ENCODE measurements around the gene ZNF598.

ZNF598 gene

GRCh38 chr16:1977875-1978268 lies 31.7 kb downstream of the ZNF598 start:
- Histone ChIP-seq H3K27ac (ENCODE audit: low read depth, low read length) (no peak overlapping the region), H3K79me2 (ENCODE audit: control insufficient read depth, low read length) (peaks cover 18% of the 10 kb centered on the region), H3K9me3 (ENCODE audit: control insufficient read depth, insufficient read depth, low read length) (no peaks in the 10 kb centered on the region), H3K4me2 (ENCODE audit: low read length) (no peak overlapping the region), H4K20me1 (ENCODE audit: control insufficient read depth, insufficient read depth, low read depth, low read length) (no peaks in the 10 kb centered on the region), H3K9me2 (replicated peaks; ENCODE audit: control insufficient read depth, low read length) (no peaks in the 10 kb centered on the region), H3K4me1 (ENCODE audit: control insufficient read depth, low read length) (peaks cover 16% of the 10 kb centered on the region), H3F3A (ENCODE audit: control insufficient read depth, insufficient read depth) (peaks cover 8% of the 10 kb centered on the region), H3K4me3 (ENCODE audit: low read length) (no peak overlapping the region), H3K27me3 (ENCODE audit: control insufficient read depth, low read length) (peaks cover 29% of the 10 kb centered on the region), H3K36me3 (ENCODE audit: control insufficient read depth, low read length) (peaks cover 54% of the 10 kb centered on the region)
- no peak for TF ChIP-seq EZH2phosphoT487 (IDR thresholded peaks at IDR 0.05; ENCODE audit: borderline replicate concordance, low read length)
- TF ChIP-seq, protein P1, sequence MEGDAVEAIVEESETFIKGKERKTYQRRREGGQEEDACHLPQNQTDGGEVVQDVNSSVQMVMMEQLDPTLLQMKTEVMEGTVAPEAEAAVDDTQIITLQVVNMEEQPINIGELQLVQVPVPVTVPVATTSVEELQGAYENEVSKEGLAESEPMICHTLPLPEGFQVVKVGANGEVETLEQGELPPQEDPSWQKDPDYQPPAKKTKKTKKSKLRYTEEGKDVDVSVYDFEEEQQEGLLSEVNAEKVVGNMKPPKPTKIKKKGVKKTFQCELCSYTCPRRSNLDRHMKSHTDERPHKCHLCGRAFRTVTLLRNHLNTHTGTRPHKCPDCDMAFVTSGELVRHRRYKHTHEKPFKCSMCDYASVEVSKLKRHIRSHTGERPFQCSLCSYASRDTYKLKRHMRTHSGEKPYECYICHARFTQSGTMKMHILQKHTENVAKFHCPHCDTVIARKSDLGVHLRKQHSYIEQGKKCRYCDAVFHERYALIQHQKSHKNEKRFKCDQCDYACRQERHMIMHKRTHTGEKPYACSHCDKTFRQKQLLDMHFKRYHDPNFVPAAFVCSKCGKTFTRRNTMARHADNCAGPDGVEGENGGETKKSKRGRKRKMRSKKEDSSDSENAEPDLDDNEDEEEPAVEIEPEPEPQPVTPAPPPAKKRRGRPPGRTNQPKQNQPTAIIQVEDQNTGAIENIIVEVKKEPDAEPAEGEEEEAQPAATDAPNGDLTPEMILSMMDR (IDR thresholded peaks at IDR 0.05; ENCODE audit: low read depth, low read length, poor library complexity, severe bottlenecking) = no peak

- no peaks in the 10 kb centered on the region for H4K20me1 ChIP-seq (ENCODE audit: control insufficient read depth, insufficient read depth, low read depth, low read length)
- no peak overlapping the region for H3K4me2 ChIP-seq (ENCODE audit: low read length)
- peaks cover 22% of the 10 kb centered on the region for H3K27me3 ChIP-seq (ENCODE audit: control insufficient read depth, low read length)
- no peak for TF ChIP-seq EZH2phosphoT487 (IDR thresholded peaks at IDR 0.05; ENCODE audit: borderline replicate concordance, low read length)
- TF ChIP-seq, protein P1 (IDR thresholded peaks at IDR 0.05; ENCODE audit: low read depth, low read length, poor library complexity, severe bottlenecking) = no peak
- H3K9me2 ChIP-seq (replicated peaks; ENCODE audit: control insufficient read depth, low read length) = no peaks in the 10 kb centered on the region
- H3F3A ChIP-seq (ENCODE audit: control insufficient read depth, insufficient read depth) = peaks cover 8% of the 10 kb centered on the region
- peaks cover 21% of the 10 kb centered on the region for H3K4me1 ChIP-seq (ENCODE audit: control insufficient read depth, low read length)
- H3K27ac ChIP-seq (ENCODE audit: low read depth, low read length) = no peak overlapping the region
- H3K36me3 ChIP-seq (ENCODE audit: control insufficient read depth, low read length) = peaks cover 55% of the 10 kb centered on the region
- no peak overlapping the region for H3K4me3 ChIP-seq (ENCODE audit: low read length)
- no peaks in the 10 kb centered on the region for H3K9me3 ChIP-seq (ENCODE audit: control insufficient read depth, insufficient read depth, low read length)
- peaks cover 24% of the 10 kb centered on the region for H3K79me2 ChIP-seq (ENCODE audit: control insufficient read depth, low read length)
Observed at GRCh38 chr16:1976951-1977874, 32.4 kb downstream of the ZNF598 start.

- H3F3A ChIP-seq (ENCODE audit: control insufficient read depth, insufficient read depth) = peaks cover 2% of the 10 kb centered on the region; the same call in 1 of the 2 replicates
Observed at GRCh38 chr16:1976216-1976520, 33.5 kb downstream of the ZNF598 start.

More at GRCh38 chr16:1976216-1976520, 33.5 kb downstream of the ZNF598 start:
- no peak overlapping the region for H3K4me3 ChIP-seq (ENCODE audit: low read length)
- peaks cover 18% of the 10 kb centered on the region for H3K4me1 ChIP-seq (ENCODE audit: control insufficient read depth, low read length)
- H3K9me2 ChIP-seq (replicated peaks; ENCODE audit: control insufficient read depth, low read length) = no peaks in the 10 kb centered on the region
- no peak overlapping the region for H3K27ac ChIP-seq (ENCODE audit: low read depth, low read length)
- peaks cover 33% of the 10 kb centered on the region for H3K79me2 ChIP-seq (ENCODE audit: control insufficient read depth, low read length)
- no peaks in the 10 kb centered on the region for H3K9me3 ChIP-seq (ENCODE audit: control insufficient read depth, insufficient read depth, low read length)
- H3K36me3 ChIP-seq (ENCODE audit: control insufficient read depth, low read length) = peaks cover 60% of the 10 kb centered on the region
- TF ChIP-seq EZH2phosphoT487 (IDR thresholded peaks at IDR 0.05; ENCODE audit: borderline replicate concordance, low read length) = no peak
- TF ChIP-seq, protein P1 (IDR thresholded peaks at IDR 0.05; ENCODE audit: low read depth, low read length, poor library complexity, severe bottlenecking) = no peak
- no peak overlapping the region for H3K4me2 ChIP-seq (ENCODE audit: low read length)
- H3K27me3 ChIP-seq (ENCODE audit: control insufficient read depth, low read length) = peaks cover 12% of the 10 kb centered on the region
- no peaks in the 10 kb centered on the region for H4K20me1 ChIP-seq (ENCODE audit: control insufficient read depth, insufficient read depth, low read depth, low read length)
